Natural killer cell (primary cell): ENCODE measurements around the gene ATP13A5. TPM values are rescaled to one million over a fixed set of nuclear protein-coding genes. Genes with fewer than 3 reads are reported as not detected.

Experiments
- ATAC-seq, 3 donors: fragments of 150-1000 bp in 2 of 3; fragments of 200-7000 bp in 1 of 3; cut with Tn5 transposase; 1 replicate in 1 of 3; 2 replicates in 2 of 3; pipeline ENCODE4 v1.10.0; 2021; ENCODE audit warnings: mild to moderate bottlenecking in 2 of 3, moderate library complexity in 2 of 3
- DNase-seq, 2 donors: peaks; one replicate each; pipeline versions ENCODE4 v3.0.0 to v3.0.0-alpha.2; 2013 to 2021; ENCODE audit warnings: mixed read lengths in 1 of 2
- H3K27ac ChIP-seq: one replicate; pipeline ENCODE4 v1.5.1; 2013; ENCODE audit warnings: mild to moderate bottlenecking, low read length
- H3K27me3 ChIP-seq: one replicate; pipeline ENCODE4 v1.6.1; 2013; ENCODE audit warnings: low read length; ENCODE audit not compliant: control insufficient read depth, insufficient read depth
- H3K36me3 ChIP-seq: one replicate; pipeline ENCODE4 v1.6.1; 2013; ENCODE audit warnings: low read length; ENCODE audit not compliant: control insufficient read depth, insufficient read depth
- H3K4me1 ChIP-seq: one replicate; pipeline ENCODE4 v1.6.1; 2013; ENCODE audit warnings: low read length; ENCODE audit not compliant: control insufficient read depth, insufficient read depth
- H3K4me3 ChIP-seq: one replicate; pipeline ENCODE4 v1.5.1; 2013; ENCODE audit warnings: low read length
- H3K9me3 ChIP-seq: one replicate; pipeline ENCODE4 v1.6.1; 2013; ENCODE audit warnings: low read length; ENCODE audit not compliant: control insufficient read depth, insufficient read depth
- H3K27ac Mint-ChIP-seq, 2 donors: one replicate each; pipeline ENCODE4 v1.8.0; 2022; ENCODE audit warnings: mild to moderate bottlenecking in 2 of 2, mixed read lengths in 2 of 2, moderate library complexity in 1 of 2
- H3K27me3 Mint-ChIP-seq, 2 donors: one replicate each; pipeline ENCODE4 v1.8.0; 2022; ENCODE audit warnings: low read depth in 2 of 2, mixed read lengths in 2 of 2
- H3K36me3 Mint-ChIP-seq: one replicate; pipeline ENCODE4 v1.8.0; 2022; ENCODE audit warnings: mixed read lengths
- H3K4me1 Mint-ChIP-seq, 2 donors: one replicate each; pipeline ENCODE4 v1.8.0; 2022; ENCODE audit warnings: mixed read lengths in 2 of 2
- H3K4me3 Mint-ChIP-seq: one replicate; pipeline ENCODE4 v1.8.0; 2022; ENCODE audit warnings: mild to moderate bottlenecking, moderate library complexity, mixed read lengths
- H3K9me3 Mint-ChIP-seq, 2 donors: one replicate each; pipeline ENCODE4 v1.8.0; 2022; ENCODE audit warnings: mixed read lengths in 2 of 2
- WGBS: methylation state at CpG from one replicate; pipeline ENCODE4 v1.1.7; 2013; ENCODE audit warnings: missing lambda C conversion rate; ENCODE audit not compliant: insufficient coverage; 5-methylcytosine and 5-hydroxymethylcytosine counted together
- intact Hi-C: fragments of 100-400 bp; cut with micrococcal nuclease; formaldehyde crosslinking; loops from one replicate; pipeline ENCODE4 v1.14.2; 2022
- total RNA-seq, 4 donors: library from RNA; stranded (reverse); fragments of 120-200 nt in 1 of 4; gene quantifications; one replicate each; pipeline versions ENCODE4 v1.2.3 to v1.2.4, GENCODE V29; 2013 to 2022
- TF ChIP-seq, protein P1 (sequence below): fragments of 200-600 bp; IDR thresholded peaks from one replicate; pipeline ENCODE4 v1.8.0; 2022; ENCODE audit warnings: antibody characterized with exemption

ATP13A5 gene
- total RNA-seq, 3 donors from 2014 or later (not counting 1 experiment from before 2014, with no cell fraction given) = not detected

DNA sequence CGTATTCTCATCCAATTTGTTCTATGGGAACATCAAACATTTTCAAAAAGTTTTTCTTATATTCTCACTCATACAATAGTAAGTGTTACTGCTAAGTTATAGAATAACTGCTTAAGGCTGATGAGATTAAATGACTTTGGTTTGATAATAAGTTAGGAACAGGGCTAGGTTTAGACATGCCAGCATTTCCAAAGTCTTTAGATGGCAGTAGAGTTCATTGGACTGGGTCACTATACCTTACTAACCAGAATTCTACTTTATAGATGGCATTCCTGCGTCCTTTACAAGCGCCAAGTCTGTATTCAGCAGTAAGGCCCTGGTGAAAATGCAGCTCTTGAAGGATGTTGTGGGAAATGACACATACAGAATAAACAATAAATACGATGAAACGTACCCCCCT lies 115.8 kb downstream of the ATP13A5 start:
- DNase-seq = no peak
- no peak overlapping the region for H3K4me3 Mint-ChIP-seq
- no CpG with 5 or more reads among the region's 5 CpGs for WGBS
- no peaks in the 10 kb centered on the region for H3K9me3 Mint-ChIP-seq
- H3K36me3 Mint-ChIP-seq = no peaks in the 10 kb centered on the region
- H3K4me3 ChIP-seq = no peak overlapping the region
- H3K27me3 Mint-ChIP-seq = no peaks in the 10 kb centered on the region
- intact Hi-C loops = no loop called here
- H3K36me3 ChIP-seq = no peaks in the 10 kb centered on the region
- H3K27ac Mint-ChIP-seq = no peak overlapping the region
- no peaks in the 10 kb centered on the region for H3K4me1 ChIP-seq
- no peaks in the 10 kb centered on the region for H3K9me3 ChIP-seq
- H3K27me3 ChIP-seq = no peaks in the 10 kb centered on the region
- TF ChIP-seq, protein P1, sequence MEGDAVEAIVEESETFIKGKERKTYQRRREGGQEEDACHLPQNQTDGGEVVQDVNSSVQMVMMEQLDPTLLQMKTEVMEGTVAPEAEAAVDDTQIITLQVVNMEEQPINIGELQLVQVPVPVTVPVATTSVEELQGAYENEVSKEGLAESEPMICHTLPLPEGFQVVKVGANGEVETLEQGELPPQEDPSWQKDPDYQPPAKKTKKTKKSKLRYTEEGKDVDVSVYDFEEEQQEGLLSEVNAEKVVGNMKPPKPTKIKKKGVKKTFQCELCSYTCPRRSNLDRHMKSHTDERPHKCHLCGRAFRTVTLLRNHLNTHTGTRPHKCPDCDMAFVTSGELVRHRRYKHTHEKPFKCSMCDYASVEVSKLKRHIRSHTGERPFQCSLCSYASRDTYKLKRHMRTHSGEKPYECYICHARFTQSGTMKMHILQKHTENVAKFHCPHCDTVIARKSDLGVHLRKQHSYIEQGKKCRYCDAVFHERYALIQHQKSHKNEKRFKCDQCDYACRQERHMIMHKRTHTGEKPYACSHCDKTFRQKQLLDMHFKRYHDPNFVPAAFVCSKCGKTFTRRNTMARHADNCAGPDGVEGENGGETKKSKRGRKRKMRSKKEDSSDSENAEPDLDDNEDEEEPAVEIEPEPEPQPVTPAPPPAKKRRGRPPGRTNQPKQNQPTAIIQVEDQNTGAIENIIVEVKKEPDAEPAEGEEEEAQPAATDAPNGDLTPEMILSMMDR = no peak
- ATAC-seq = no peak
- no peaks in the 10 kb centered on the region for H3K4me1 Mint-ChIP-seq
- no peak overlapping the region for H3K27ac ChIP-seq

DNA sequence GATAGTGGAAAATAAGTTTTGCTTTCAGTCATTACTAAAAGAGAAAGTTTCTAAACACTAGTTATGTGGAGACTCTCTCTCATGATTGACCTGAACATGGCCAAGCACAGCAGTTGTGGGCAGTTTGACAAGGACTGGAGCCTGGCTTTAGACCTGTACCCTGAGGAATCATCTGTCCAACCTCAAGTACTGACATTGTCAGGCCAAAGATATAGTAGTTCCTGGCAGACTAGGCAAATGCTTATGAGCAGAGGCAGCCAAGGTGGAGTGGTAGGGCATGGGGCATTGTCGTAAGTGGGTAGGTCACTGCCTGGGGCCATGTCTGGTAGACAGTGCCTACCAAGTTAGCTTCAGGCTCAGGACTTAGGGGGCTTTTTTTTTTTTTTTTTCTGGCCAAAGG lies 116.6 kb downstream of the ATP13A5 start:
- no peaks in the 10 kb centered on the region for H3K4me1 Mint-ChIP-seq
- no peaks in the 10 kb centered on the region for H3K9me3 Mint-ChIP-seq
- no peak overlapping the region for H3K27ac Mint-ChIP-seq
- H3K4me3 ChIP-seq = no peak overlapping the region
- no peaks in the 10 kb centered on the region for H3K27me3 Mint-ChIP-seq
- no peaks in the 10 kb centered on the region for H3K36me3 Mint-ChIP-seq
- DNase-seq (no peak), ATAC-seq (no peak)
- no peaks in the 10 kb centered on the region for H3K9me3 ChIP-seq
- TF ChIP-seq, protein P1 = no peak
- no peak overlapping the region for H3K27ac ChIP-seq
- WGBS = 100% methylated on average over 1 of the region's 1 CpG
- no peaks in the 10 kb centered on the region for H3K27me3 ChIP-seq
- H3K4me1 ChIP-seq = no peaks in the 10 kb centered on the region
- no peaks in the 10 kb centered on the region for H3K36me3 ChIP-seq
- intact Hi-C loops = no loop called here
- no peak overlapping the region for H3K4me3 Mint-ChIP-seq

DNA sequence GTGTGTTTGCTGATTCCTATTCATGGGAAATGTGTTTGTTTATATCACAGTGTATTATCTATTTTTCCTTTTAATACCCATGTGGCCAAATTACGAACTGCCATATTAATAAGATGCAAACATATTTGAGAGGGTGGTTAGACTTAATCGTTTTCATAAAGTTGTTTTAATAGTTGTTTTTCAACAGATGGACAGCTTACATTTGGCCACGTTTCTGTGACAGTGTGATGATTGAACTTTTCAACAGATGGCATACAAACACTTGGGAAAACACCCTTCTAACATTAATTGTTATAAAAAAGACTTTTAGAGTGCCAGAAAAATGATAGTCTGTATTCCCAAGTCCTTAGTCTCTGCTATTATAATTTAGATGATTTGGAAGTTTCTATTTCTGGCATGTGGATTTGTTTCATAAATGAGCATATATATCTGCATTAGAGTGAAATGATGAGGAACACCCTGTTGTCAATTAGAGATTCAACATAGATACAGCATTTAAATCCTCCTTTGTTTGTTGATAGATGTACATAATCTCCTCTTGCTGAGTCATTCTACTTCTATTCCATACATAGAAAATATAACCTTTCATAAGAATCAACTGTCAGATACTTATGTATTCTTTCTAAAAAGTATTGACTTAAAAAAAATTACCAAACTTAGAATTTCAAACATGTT lies 124.4 kb downstream of the ATP13A5 start:
- H3K4me1 Mint-ChIP-seq = no peaks in the 10 kb centered on the region
- H3K27ac Mint-ChIP-seq = no peak overlapping the region
- ATAC-seq = no peak

More for the DNA sequence above, 124.4 kb downstream of the ATP13A5 start:
- H3K27ac ChIP-seq = no peak overlapping the region
- no CpG with 5 or more reads among the region's 3 CpGs for WGBS
- DNase-seq = no peak
- Mint-ChIP-seq H3K27me3 (no peaks in the 10 kb centered on the region), H3K4me3 (no peak overlapping the region), H3K36me3 (peaks cover 12% of the 10 kb centered on the region), H3K9me3 (peaks cover 9 to 14% of the 10 kb centered on the region in 2 donors)
- no peak overlapping the region for H3K4me3 ChIP-seq
- no peaks in the 10 kb centered on the region for H3K36me3 ChIP-seq
- TF ChIP-seq, protein P1 = no peak
- H3K27me3 ChIP-seq = no peaks in the 10 kb centered on the region
- H3K4me1 ChIP-seq = no peaks in the 10 kb centered on the region
- peaks cover 5% of the 10 kb centered on the region for H3K9me3 ChIP-seq
- intact Hi-C loops = no loop called here
